Measurements from ENCODE around the gene ERBB4. TPM values are rescaled to one million over a fixed set of nuclear protein-coding genes. Genes with fewer than 3 reads are reported as not detected.

The ERBB4 gene
- polyA plus RNA-seq, 4 donors: 2.2 to 63.3 (median 45.5) TPM

- no peak for DNase-seq (ENCODE audit: low read depth in 4 of 4, low spot score in 3 of 4)
Measured at GRCh38 chr2:211514049-211514448, 1024.6 kb downstream of the ERBB4 start.

GRCh38 chr2:211513446-211513845 lies 1025.2 kb downstream of the ERBB4 start:
- no peak for DNase-seq (ENCODE audit: low read depth in 4 of 4, low spot score in 3 of 4)

- DNase-seq (ENCODE audit: low read depth in 4 of 4, low spot score in 3 of 4): no peak
Measured at GRCh38 chr2:211512806-211513205, 1025.8 kb downstream of the ERBB4 start.

- DNase-seq (ENCODE audit: low read depth in 4 of 4, low spot score in 3 of 4): no peak
Measured at GRCh38 chr2:211503856-211504255, 1034.7 kb downstream of the ERBB4 start.

GRCh38 chr2:211503198-211503597 lies 1035.4 kb downstream of the ERBB4 start:
- DNase-seq (ENCODE audit: low read depth in 4 of 4, low spot score in 3 of 4): no peak

GRCh38 chr2:211498551-211499205 lies 1039.9 kb downstream of the ERBB4 start:
- DNase-seq (ENCODE audit: low read depth in 4 of 4, low spot score in 3 of 4): no peak

GRCh38 chr2:211495339-211495738 lies 1043.3 kb downstream of the ERBB4 start:
- DNase-seq (ENCODE audit: low read depth in 4 of 4, low spot score in 3 of 4): no peak

- no peak for DNase-seq (ENCODE audit: low read depth in 4 of 4, low spot score in 3 of 4)
Measured at GRCh38 chr2:211494536-211494935, 1044.1 kb downstream of the ERBB4 start.

- DNase-seq (ENCODE audit: low read depth in 4 of 4, low spot score in 3 of 4): no peak
Measured at GRCh38 chr2:211494085-211494484, 1044.5 kb downstream of the ERBB4 start.

- DNase-seq (ENCODE audit: low read depth in 4 of 4, low spot score in 3 of 4): no peak
Measured at GRCh38 chr2:211487733-211488132, 1050.9 kb downstream of the ERBB4 start.

- no peak for DNase-seq (ENCODE audit: low read depth in 4 of 4, low spot score in 3 of 4)
Measured at GRCh38 chr2:211479536-211480150, 1059.0 kb downstream of the ERBB4 start.

- DNase-seq (ENCODE audit: low read depth in 4 of 4, low spot score in 3 of 4): no peak
Measured at GRCh38 chr2:211477537-211478275, 1060.9 kb downstream of the ERBB4 start.

GRCh38 chr2:211473116-211473515 lies 1065.5 kb downstream of the ERBB4 start:
- no peak for DNase-seq (ENCODE audit: low read depth in 4 of 4, low spot score in 3 of 4)

GRCh38 chr2:211469664-211470059 lies 1068.9 kb downstream of the ERBB4 start:
- DNase-seq (ENCODE audit: low read depth in 4 of 4, low spot score in 3 of 4): no peak

GRCh38 chr2:211468877-211469663 lies 1069.5 kb downstream of the ERBB4 start:
- no peak for DNase-seq (ENCODE audit: low read depth in 4 of 4, low spot score in 3 of 4)

GRCh38 chr2:211468217-211468616 lies 1070.4 kb downstream of the ERBB4 start:
- DNase-seq (ENCODE audit: low read depth in 4 of 4, low spot score in 3 of 4): no peak

GRCh38 chr2:211463397-211463796 lies 1075.2 kb downstream of the ERBB4 start:
- no peak for DNase-seq (ENCODE audit: low read depth in 4 of 4, low spot score in 3 of 4)

- DNase-seq (ENCODE audit: low read depth in 4 of 4, low spot score in 3 of 4): no peak
Measured at GRCh38 chr2:211458974-211459373, 1079.6 kb downstream of the ERBB4 start.

GRCh38 chr2:211457325-211457724 lies 1081.3 kb downstream of the ERBB4 start:
- DNase-seq (ENCODE audit: low read depth in 4 of 4, low spot score in 3 of 4): no peak

GRCh38 chr2:211455216-211455841 lies 1083.3 kb downstream of the ERBB4 start:
- peak; percentile 25 to 42 (median 28) for DNase-seq (ENCODE audit: low read depth in 4 of 4, low spot score in 3 of 4)

- DNase-seq (ENCODE audit: low read depth in 4 of 4, low spot score in 3 of 4): peak in 1 of 4 donors; percentile 6
Measured at GRCh38 chr2:211454679-211455078, 1083.9 kb downstream of the ERBB4 start.

Data from left renal pelvis (tissue), 4 donors.